H1 (cell line): ENCODE measurements around the gene RENBP. TPM values are rescaled to one million over a fixed set of nuclear protein-coding genes. Genes with fewer than 3 reads are reported as not detected.

Experiments
- CTBP2 ChIP-seq: IDR thresholded peaks from 2 replicates; pipeline ENCODE4 v1.7.0; 2011; ENCODE audit warnings: borderline replicate concordance, mild to moderate bottlenecking, moderate library complexity, mixed read lengths, low read length; ENCODE audit not compliant: insufficient read depth, insufficient read length
- TAF1 ChIP-seq: IDR thresholded peaks from 2 replicates; pipeline ENCODE4 v1.6.1; 2011; ENCODE audit warnings: mild to moderate bottlenecking, low read depth, low read length
- polyA plus RNA-seq, 7 experiments: library from polyadenylated mRNA; depleted of rRNA in 3 of 7; stranded (reverse) in 5 of 7; unstranded in 2 of 7; fragments of >200 nt in 5 of 7; fragments of 200-250 nt in 2 of 7; gene quantifications; 1 replicate in 5 of 7; 2 replicates in 1 of 7; 4 replicates in 1 of 7; pipeline versions ENCODE4 v1.2.1 to v1.2.3, GENCODE V29; 2011 to 2013; ENCODE audit warnings: missing spikeins in 2 of 7, mixed read lengths in 2 of 7
- total RNA-seq: library from RNA; stranded (reverse); fragmentation: NEBNext Ultra II Directional; extraction: Animal tissue kit (Norgen Biotek cat#: 25700); gene quantifications from 2 replicates; pipeline ENCODE4 v1.2.1, GENCODE V29; 2021
- TF ChIP-seq, protein P1 (sequence below): fragments of 300-600 bp; sonication (generic); IDR thresholded peaks from 2 replicates; pipeline ENCODE4 v1.7.1; 2012; ENCODE audit warnings: low read length, moderate library complexity, mild to moderate bottlenecking, inconsistent platforms; ENCODE audit not compliant: insufficient replicate concordance

RENBP gene
- total and polyA plus RNA-seq, 2 of the 8 experiments (the other 6 are each of a cell fraction or from before 2014, with no cell fraction given): 12.4 to 21.8 TPM

GRCh38 chrX:153939573-153939972 is 4.9 kb downstream of the RENBP start (continued):
- TF ChIP-seq, protein P1, sequence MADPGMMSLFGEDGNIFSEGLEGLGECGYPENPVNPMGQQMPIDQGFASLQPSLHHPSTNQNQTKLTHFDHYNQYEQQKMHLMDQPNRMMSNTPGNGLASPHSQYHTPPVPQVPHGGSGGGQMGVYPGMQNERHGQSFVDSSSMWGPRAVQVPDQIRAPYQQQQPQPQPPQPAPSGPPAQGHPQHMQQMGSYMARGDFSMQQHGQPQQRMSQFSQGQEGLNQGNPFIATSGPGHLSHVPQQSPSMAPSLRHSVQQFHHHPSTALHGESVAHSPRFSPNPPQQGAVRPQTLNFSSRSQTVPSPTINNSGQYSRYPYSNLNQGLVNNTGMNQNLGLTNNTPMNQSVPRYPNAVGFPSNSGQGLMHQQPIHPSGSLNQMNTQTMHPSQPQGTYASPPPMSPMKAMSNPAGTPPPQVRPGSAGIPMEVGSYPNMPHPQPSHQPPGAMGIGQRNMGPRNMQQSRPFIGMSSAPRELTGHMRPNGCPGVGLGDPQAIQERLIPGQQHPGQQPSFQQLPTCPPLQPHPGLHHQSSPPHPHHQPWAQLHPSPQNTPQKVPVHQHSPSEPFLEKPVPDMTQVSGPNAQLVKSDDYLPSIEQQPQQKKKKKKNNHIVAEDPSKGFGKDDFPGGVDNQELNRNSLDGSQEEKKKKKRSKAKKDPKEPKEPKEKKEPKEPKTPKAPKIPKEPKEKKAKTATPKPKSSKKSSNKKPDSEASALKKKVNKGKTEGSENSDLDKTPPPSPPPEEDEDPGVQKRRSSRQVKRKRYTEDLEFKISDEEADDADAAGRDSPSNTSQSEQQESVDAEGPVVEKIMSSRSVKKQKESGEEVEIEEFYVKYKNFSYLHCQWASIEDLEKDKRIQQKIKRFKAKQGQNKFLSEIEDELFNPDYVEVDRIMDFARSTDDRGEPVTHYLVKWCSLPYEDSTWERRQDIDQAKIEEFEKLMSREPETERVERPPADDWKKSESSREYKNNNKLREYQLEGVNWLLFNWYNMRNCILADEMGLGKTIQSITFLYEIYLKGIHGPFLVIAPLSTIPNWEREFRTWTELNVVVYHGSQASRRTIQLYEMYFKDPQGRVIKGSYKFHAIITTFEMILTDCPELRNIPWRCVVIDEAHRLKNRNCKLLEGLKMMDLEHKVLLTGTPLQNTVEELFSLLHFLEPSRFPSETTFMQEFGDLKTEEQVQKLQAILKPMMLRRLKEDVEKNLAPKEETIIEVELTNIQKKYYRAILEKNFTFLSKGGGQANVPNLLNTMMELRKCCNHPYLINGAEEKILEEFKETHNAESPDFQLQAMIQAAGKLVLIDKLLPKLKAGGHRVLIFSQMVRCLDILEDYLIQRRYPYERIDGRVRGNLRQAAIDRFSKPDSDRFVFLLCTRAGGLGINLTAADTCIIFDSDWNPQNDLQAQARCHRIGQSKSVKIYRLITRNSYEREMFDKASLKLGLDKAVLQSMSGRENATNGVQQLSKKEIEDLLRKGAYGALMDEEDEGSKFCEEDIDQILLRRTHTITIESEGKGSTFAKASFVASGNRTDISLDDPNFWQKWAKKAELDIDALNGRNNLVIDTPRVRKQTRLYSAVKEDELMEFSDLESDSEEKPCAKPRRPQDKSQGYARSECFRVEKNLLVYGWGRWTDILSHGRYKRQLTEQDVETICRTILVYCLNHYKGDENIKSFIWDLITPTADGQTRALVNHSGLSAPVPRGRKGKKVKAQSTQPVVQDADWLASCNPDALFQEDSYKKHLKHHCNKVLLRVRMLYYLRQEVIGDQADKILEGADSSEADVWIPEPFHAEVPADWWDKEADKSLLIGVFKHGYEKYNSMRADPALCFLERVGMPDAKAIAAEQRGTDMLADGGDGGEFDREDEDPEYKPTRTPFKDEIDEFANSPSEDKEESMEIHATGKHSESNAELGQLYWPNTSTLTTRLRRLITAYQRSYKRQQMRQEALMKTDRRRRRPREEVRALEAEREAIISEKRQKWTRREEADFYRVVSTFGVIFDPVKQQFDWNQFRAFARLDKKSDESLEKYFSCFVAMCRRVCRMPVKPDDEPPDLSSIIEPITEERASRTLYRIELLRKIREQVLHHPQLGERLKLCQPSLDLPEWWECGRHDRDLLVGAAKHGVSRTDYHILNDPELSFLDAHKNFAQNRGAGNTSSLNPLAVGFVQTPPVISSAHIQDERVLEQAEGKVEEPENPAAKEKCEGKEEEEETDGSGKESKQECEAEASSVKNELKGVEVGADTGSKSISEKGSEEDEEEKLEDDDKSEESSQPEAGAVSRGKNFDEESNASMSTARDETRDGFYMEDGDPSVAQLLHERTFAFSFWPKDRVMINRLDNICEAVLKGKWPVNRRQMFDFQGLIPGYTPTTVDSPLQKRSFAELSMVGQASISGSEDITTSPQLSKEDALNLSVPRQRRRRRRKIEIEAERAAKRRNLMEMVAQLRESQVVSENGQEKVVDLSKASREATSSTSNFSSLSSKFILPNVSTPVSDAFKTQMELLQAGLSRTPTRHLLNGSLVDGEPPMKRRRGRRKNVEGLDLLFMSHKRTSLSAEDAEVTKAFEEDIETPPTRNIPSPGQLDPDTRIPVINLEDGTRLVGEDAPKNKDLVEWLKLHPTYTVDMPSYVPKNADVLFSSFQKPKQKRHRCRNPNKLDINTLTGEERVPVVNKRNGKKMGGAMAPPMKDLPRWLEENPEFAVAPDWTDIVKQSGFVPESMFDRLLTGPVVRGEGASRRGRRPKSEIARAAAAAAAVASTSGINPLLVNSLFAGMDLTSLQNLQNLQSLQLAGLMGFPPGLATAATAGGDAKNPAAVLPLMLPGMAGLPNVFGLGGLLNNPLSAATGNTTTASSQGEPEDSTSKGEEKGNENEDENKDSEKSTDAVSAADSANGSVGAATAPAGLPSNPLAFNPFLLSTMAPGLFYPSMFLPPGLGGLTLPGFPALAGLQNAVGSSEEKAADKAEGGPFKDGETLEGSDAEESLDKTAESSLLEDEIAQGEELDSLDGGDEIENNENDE: no peak
- no peak for TF ChIP-seq TAF1
- no peak for TF ChIP-seq CTBP2
